Stimulated activated naive CD8-positive, alpha-beta T cell treated with anti-CD3 and anti-CD28 coated beads, Interleukin-15, amount 100 ng/mL, for 72 hours (primary cell): ENCODE measurements around the gene CBX4.

ENCODE experiments used
- ATAC-seq: fragments of 150-1000 bp; cut with Tn5 transposase; 2 replicates; pipeline ENCODE4 v1.10.0; 2021; ENCODE audit warnings: mild to moderate bottlenecking, moderate library complexity
- DNase-seq, 2 donors: peaks; one replicate each; pipeline ENCODE4 v3.0.0; 2021 to 2022
- H3K27ac Mint-ChIP-seq, 2 donors: one replicate each; pipeline ENCODE4 v1.8.0; 2022; ENCODE audit warnings: mild to moderate bottlenecking in 2 of 2, mixed read lengths in 2 of 2, moderate library complexity in 2 of 2
- H3K27me3 Mint-ChIP-seq: one replicate; pipeline ENCODE4 v1.8.0; 2022; ENCODE audit warnings: mixed read lengths
- H3K4me1 Mint-ChIP-seq: one replicate; pipeline ENCODE4 v1.8.0; 2022; ENCODE audit warnings: mild to moderate bottlenecking, mixed read lengths
- H3K4me3 Mint-ChIP-seq, 2 donors: one replicate each; pipeline ENCODE4 v1.8.0; 2022; ENCODE audit warnings: mild to moderate bottlenecking in 2 of 2, mixed read lengths in 2 of 2, moderate library complexity in 1 of 2
- H3K9me3 Mint-ChIP-seq, 2 donors: one replicate each; pipeline ENCODE4 v1.8.0; 2022; ENCODE audit warnings: mixed read lengths in 2 of 2

The CBX4 gene

DNA sequence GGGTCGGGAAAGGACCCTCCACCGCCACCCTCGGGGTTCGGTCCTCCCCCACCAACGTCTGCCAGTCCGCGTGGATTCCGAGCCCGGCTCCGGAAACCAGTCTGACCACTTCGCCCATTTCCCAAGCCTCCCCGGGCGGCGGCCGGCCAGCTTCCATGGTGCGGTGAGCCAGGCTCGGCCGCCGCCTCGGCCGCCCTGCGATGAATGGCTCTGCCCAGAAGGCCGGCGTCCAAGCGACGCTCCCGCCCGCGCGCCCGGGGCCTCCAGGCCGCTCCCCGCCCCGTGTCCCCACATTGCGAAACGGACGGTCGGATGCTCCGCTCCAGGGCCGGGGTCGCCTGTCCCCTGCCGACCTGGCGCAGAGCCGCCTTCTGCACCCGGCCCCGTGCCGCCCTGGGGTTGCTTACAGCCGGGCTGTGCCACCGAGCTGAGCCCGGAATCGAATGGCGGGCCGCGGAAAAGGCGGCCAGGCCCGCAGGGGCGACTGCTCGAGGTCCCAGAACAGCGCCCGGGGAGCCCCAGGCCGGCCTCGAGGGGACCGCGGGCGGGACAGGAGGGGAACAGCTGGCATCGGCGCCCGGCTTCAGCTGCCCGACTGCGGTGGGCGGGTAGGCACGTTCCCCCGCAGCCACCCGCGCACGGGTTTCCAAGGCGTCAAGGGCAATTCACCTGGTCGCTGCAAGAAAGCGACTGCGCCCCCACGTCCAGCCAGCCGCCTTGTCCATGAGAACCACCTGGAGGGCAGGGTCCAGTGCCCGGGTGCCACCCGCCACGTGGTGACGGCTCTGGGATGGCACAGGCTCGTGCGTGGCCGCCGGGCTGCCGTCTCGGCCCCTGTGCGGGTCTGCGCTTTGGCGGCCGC, 24.0 kb downstream of the CBX4 start:
- Mint-ChIP-seq H3K4me3 (peak overlapping the region in 1 of 2 donors; percentile 29), H3K27me3 (peaks cover 80% of the 10 kb centered on the region), H3K4me1 (peaks cover 38% of the 10 kb centered on the region), H3K9me3 (no peaks in the 10 kb centered on the region), H3K27ac (no peak overlapping the region)
- DNase-seq (no peak), ATAC-seq (no peak)

DNA sequence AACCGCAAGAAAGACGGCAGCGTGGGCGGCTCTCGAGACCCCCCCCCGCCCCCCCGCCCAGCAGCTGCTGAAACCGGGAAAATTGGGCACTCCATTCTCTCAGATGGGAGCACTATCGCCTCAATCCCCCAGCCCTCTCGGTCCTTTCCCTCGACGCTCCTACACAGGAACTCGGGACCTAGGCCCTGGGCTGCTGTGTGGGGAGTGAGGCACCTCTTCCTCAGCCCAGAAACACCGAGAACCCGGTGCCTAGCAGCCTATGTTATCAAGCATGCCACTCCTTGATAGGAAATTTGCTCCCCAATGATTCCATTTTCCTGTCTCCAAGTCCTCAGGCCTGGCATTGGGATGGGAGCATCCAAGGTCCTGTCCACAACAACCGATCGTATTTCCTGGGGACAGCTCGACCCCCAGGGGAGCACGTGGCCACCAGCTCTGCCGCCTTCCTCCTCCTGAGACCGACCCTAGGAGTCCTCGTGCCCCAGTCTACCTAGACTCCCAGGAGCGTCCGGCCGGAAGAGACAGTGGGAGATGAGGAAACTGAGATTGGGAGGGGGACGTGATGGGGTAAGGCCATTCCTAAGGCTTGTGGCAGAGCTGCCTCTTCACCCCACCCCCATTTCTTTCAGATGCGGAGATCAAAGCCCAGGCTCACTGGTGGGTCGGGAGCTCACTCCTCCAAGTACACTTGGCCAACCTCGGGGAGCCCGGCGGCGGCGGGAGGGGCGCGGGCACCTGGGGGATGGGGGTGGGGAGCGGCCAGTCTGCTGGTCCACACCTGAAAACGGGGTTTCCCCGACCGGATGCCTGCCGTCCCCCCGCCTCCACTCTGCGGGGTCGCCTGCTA, 24.9 kb downstream of the CBX4 start:
- ATAC-seq (no peak), DNase-seq (no peak)
- peaks cover 80% of the 10 kb centered on the region for H3K27me3 Mint-ChIP-seq
- peaks cover 46% of the 10 kb centered on the region for H3K4me1 Mint-ChIP-seq
- H3K9me3 Mint-ChIP-seq = no peaks in the 10 kb centered on the region
- peak overlapping the region; percentile 70 to 76 for H3K4me3 Mint-ChIP-seq
- H3K27ac Mint-ChIP-seq = peak overlapping the region in 1 of 2 donors; percentile 85

DNA sequence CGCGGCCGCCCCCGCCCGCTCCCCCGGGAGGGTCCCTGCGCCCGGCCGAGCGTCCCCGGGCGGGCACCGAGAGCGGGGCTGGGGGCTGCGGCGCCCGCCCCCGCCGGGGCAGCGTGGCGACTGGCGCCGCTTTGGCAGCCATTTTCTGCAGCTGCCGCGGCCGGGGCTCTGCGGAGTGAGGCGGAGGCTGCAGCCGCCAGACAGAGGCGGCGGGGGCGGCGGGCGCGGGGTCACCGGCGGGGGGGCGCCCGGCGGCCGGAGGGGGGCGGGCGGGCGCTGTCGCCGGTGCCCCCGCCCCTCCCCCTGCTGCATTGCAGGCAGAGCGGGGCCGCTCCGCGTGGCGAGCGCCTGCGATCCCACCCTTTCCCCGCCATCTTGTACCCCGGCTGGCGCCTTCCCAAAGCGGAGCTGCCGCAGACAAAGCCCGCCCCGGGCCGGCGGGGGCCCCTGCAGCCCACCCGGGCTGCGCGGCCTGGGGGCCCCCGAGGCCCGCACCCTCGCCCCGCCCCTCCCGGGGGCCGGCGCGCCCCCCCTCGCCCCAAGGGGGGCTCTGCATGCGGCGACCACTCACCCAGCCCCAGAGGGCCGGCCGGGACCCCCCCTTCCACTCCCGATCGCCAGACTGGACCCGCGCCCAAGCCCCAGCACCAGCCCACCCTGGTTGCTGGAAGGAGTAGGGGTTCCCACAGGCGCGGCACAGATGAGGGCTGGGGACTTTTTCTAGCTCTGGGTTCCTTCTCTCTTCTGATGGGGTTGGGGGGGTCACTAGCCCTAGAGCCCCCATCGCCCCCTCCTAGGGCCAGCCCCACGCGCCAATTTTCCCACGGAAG, 25.7 kb downstream of the CBX4 start:
- Mint-ChIP-seq H3K4me3 (peak overlapping the region; percentile 76 to 80), H3K4me1 (peaks cover 55% of the 10 kb centered on the region), H3K27ac (peak overlapping the region; percentile 76 to 85), H3K9me3 (no peaks in the 10 kb centered on the region), H3K27me3 (peaks cover 84% of the 10 kb centered on the region)
- ATAC-seq = no peak
- no peak for DNase-seq

DNA sequence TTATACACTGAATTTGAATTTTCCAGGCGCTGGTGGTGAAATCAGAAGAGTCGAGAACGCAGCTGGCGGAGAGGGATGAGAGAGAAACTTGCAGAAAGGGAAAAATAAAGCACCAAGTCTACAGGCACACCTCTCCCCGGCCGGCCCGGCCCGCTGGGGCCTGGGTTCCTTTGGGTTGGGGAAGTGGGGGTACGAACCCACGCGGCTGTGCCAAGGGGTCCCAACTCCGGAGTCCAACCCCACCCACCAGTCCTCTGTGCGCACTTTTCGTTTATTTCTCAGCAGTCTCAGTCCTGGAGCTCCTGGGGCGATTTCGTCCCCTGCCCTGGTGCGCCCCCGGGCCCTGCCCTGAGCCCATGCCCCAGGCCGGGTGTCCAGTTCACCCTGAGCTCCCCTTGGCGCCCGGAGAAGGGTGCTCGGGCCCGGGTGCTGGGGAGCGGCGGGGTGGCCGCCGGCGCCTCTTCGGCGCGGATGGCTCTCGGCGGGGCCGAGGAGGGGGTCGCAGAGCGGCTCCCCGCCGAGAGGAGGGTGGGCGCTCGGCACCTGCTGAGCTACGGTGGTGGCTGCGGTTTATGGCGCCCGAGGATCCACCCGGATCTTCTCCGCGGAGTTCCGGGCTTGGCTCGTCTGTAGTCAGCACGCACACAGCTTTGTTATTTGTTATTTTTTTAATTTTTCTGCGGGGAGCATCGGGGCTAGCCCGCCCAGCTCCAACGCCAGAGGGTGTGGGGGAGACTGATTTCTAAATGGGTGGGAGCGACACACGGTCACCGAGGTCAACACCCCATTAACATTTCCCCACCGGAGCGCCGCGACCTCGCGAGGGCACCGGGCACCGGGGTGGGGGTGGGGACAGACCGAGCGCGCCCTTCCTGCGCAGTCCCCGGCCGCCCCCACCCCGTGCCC, 26.6 kb downstream of the CBX4 start:
- ATAC-seq = no peak
- H3K27ac Mint-ChIP-seq = no peak overlapping the region
- no peaks in the 10 kb centered on the region for H3K9me3 Mint-ChIP-seq
- DNase-seq = no peak
- H3K4me3 Mint-ChIP-seq = peak overlapping the region; percentile 42 to 55
- H3K27me3 Mint-ChIP-seq = peaks cover 84% of the 10 kb centered on the region
- peaks cover 59% of the 10 kb centered on the region for H3K4me1 Mint-ChIP-seq

DNA sequence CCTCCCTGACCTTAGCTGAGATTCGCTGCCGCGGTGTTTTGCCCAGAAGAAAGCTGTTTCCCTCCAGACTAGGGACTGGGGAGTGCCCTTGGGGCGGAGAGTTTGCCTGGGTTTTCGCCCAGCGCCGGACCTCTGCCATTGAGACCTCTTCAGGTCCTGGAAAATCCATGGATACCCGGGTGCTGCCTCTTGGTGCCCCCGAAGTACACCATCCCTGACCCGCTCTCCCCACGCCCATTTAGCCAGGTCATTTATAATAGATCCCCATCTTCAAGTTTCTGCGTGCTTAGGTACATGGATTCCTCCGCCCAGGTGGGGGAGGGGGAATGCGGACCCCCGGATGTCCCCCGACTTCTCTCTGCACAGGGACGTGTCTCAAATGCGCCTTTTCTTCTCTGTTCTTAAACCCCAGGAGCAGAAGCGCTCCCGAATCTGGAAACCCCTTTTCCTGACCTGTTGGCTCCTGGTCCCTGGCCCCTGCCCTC, 27.3 kb downstream of the CBX4 start:
- DNase-seq = no peak
- Mint-ChIP-seq H3K27me3 (peaks cover 84% of the 10 kb centered on the region), H3K27ac (peak overlapping the region in 1 of 2 donors; percentile 30), H3K4me1 (peaks cover 65% of the 10 kb centered on the region), H3K9me3 (no peaks in the 10 kb centered on the region), H3K4me3 (peak overlapping the region; percentile 42 to 55)
- ATAC-seq = no peak

DNA sequence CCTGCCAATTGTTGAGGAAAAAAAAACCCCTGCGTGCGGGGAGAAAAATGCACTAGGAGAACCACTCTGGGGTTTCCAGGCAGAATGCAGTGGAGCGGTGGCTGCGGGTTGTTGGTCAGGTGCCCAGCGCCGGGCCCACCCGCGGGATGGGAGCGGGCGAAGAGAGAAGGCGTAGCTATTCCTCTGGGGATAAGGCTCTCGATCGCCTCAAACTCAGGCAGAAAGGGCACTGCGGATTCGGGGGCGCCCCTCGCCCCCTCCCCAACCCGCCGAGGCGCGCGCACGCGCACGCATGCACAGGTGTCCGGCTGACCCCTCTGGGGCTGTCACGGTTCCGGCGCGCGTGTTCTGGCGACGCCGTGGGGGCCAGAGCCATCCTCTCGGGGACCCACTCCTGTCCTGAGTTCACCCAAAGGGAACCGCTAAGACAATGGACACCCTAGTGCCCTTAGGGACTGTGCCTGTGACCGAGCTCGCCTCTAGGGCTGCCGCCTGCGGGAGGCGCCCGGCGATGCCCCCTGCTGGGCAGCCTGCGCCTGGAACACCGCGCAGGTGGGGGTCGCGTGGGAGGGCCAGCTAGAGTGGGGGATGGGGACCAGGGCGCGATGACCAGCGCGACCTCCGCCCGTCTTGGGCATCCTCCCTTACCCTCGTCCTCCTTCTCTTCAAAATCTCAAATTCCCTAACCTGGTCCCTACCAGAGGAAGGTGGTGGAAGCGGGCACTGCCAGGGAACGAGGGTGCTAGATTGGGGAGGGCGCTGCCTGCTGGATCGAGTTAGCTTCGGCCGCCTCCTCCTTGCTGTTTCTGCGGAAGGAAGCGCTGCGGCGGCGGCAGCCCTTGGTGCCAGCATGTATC, 28.0 kb downstream of the CBX4 start:
- Mint-ChIP-seq H3K4me1 (peaks cover 71% of the 10 kb centered on the region), H3K27ac (no peak overlapping the region), H3K9me3 (no peaks in the 10 kb centered on the region), H3K27me3 (peaks cover 84% of the 10 kb centered on the region), H3K4me3 (peak overlapping the region; percentile 55)
- ATAC-seq (peak; percentile 46), DNase-seq (peak in 1 of 2 donors; percentile 58)

DNA sequence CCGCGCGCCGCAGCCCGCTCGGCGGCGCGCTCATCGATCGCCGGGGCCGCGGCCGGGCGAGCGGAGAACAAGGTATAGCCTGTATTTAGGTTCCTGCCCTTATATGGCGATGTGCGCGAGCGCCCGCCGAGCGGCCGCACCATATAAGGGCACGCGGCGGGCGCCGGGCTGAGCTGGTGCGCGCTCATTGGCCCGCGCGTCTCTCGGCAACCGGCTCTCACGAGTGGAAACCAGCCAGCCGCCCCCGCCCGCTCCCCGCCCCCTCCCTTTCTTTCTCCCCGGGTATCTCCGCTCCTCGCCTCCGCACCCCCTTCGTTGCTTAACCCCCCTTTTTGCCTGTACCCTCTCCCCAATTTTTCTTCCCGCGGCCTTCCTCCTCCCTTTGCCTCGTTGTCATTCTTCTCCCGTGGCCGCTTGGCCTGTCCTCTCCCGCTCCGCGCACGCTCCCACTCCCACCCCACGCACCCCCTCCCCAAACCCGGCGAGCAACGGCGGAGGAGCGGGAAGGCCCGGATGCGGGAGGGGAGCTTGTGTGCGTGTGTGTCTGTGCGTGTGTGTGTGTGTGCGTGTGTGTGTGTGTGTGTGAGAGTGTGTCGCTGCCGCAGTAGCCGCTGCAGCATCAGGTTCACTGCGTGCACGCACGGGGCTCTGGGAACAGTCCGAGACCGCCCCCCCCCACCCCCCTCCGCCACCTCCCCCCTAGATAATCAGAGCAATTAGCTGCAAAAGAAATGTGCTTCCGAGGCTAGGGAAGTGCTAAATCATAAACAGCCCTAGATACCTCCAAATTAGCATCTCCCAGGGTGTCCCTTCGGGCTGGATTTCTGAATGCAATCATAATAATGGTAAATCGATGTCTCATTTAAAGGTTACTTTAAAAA, 28.9 kb downstream of the CBX4 start:
- ATAC-seq (peak; percentile 86), DNase-seq (peak; percentile 73 to 80)
- H3K27me3 Mint-ChIP-seq = peaks cover 86% of the 10 kb centered on the region
- H3K9me3 Mint-ChIP-seq = no peaks in the 10 kb centered on the region
- peaks cover 76% of the 10 kb centered on the region for H3K4me1 Mint-ChIP-seq
- H3K27ac Mint-ChIP-seq = no peak overlapping the region
- H3K4me3 Mint-ChIP-seq = peak overlapping the region; percentile 55

DNA sequence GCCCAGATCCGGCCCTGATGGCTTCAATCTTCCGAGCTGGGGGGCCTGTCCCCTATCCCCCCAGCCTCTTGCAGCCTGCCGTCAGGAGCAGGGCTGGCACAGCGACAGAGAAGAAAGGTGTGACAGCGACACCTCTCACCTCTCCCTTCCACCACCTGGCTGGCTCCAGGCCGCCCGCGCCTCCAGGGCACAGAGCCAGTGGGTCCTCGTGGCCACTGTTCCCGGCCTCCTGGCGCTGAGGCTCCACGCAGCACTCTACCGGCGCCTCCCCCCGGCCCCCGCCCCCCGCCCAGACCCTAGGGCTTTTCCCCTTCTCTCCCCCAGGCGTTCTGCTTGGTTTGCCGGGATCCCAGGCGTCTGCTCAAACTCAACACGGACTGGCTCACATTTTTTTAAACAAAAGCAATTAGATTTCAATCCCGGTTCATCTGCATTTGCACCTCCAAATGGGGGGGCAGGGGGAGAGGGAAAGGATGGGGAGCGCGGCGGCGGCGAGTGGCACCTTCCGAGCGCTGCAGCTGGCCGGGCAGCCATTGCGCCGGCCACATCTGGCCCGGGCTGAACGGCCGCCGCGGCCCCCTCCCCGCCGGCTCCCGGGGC, 29.6 kb downstream of the CBX4 start:
- Mint-ChIP-seq H3K4me1 (peaks cover 81% of the 10 kb centered on the region), H3K27me3 (peaks cover 88% of the 10 kb centered on the region), H3K27ac (no peak overlapping the region), H3K4me3 (peak overlapping the region; percentile 55 to 68), H3K9me3 (no peaks in the 10 kb centered on the region)
- ATAC-seq (no peak), DNase-seq (no peak)

DNA sequence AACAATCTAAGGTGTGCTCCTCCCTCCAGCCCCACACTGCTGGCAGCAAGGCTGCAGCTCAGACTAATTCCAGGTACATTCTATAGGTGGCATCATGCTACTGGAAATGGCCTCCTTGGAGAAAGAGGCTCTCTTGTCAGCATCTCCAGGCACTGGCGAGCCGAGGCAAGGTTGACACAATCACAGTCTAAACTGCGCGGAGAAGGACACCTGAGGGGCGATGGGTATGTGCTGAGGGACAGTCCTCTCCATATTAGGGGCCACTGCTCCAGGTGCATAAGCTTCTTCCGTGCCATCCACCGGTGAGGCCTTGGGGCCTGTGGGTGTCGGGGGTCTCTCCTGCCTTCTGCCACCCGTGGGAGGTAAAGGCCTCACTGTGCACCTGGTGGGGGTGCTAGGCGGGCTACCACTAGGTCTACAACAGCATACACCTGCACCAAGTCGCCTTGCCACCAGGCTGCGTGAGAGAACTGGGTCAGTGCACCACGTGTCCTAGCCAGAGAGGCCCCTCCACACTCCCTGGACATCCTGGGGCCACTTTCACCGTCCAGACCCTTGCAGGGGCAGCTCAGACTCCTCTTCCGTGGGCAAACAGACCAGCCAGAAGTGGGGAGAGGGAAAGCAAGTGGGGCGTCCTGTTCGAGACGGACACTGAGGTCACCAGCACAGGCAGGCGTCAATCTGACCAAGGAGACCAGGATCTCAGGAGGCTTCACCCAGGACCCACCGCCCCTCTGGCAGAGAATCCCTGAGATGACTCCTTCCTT, 30.3 kb downstream of the CBX4 start:
- H3K4me3 Mint-ChIP-seq = peak overlapping the region; percentile 47 to 67
- no peaks in the 10 kb centered on the region for H3K9me3 Mint-ChIP-seq
- H3K27me3 Mint-ChIP-seq = peaks cover 82% of the 10 kb centered on the region
- peaks cover 78% of the 10 kb centered on the region for H3K4me1 Mint-ChIP-seq
- no peak overlapping the region for H3K27ac Mint-ChIP-seq
- DNase-seq (no peak), ATAC-seq (peak; percentile 16)

DNA sequence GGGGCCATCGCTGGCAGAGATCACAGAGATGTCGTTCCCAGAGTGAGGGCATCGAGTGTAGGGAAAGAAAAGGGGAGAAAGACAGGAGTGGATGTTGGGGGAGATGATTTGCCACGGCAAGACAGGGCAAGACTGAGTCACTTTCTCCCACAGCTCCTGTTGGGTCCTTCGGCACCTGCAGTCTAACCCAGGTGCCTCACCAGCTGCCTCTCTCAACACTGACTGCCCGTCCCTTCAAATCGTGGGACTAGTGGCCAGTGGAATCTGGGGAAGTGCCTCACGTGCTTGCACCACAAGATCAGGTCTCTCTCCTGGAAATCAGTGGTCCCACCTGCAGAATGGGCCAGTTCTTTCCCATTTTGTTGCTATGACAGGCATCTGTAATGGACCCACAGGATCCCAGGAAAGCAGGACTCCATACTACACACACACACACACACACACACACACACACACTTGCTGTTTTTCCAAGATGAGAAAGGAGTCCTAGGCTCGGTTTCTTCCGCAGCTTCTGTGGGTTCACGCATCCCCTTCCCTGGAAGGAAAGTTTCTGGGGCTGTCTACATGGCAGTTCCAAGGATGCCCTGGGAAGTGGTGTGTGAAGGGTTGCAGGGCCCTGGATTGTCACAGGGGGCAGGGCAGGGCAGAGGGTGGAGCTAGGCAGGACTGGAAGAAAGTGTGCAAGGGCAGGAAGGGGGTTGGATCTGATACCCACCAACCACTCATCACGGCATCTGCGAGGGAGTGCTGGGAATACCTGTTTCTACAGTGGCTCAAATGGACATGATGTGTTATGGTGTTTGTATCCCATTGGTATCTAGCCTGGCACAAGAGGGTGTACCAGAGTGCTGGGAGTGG, 32.1 kb downstream of the CBX4 start:
- DNase-seq = no peak
- Mint-ChIP-seq H3K9me3 (no peaks in the 10 kb centered on the region), H3K4me3 (no peak overlapping the region), H3K27ac (no peak overlapping the region), H3K27me3 (peaks cover 90% of the 10 kb centered on the region), H3K4me1 (peaks cover 86% of the 10 kb centered on the region)
- no peak for ATAC-seq

DNA sequence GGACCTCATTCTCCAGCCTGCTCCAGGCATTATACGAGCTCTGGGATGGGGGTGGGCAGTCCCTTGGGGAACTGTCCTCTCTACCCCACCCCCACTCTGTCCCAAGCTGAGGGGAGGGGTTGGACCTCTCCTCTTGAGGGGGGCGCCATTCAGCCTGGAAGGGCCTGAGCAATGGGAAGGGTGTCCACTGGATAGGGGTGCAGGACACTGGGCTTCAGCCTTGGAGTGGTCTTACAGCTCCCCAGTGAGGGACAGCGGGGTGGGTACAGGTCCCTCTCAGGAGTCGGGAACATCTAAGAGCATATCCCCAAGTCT, 32.8 kb downstream of the CBX4 start:
- H3K4me1 Mint-ChIP-seq = peaks cover 86% of the 10 kb centered on the region
- no peak overlapping the region for H3K27ac Mint-ChIP-seq
- no peaks in the 10 kb centered on the region for H3K9me3 Mint-ChIP-seq
- ATAC-seq (no peak), DNase-seq (no peak)
- peaks cover 90% of the 10 kb centered on the region for H3K27me3 Mint-ChIP-seq
- no peak overlapping the region for H3K4me3 Mint-ChIP-seq
